GM11168 (cell line): Measurements from ENCODE around the gene SLC25A36.
"Not testable (repeated sequence)": the region's sequence is repeated elsewhere in the genome, so short reads cannot be mapped to it uniquely, and the experiment has no call there.

Experiments
- in situ Hi-C: fragments of 300-500 bp; cut with MboI; formaldehyde crosslinking; loops from one replicate; pipeline ENCODE4 v1.12.0; 2022; ENCODE audit warnings: low sequenced_read_pairs; ENCODE audit not compliant: unreplicated experiment

Gene SLC25A36

GRCh38 chr3:140980663-140981062 lies 39.0 kb downstream of the SLC25A36 start:
- in situ Hi-C loops, result loop anchor here (5.0 kb wide), 1 partner anchor 83 kb away; no protein-coding TSS in a partner anchor

- in situ Hi-C loops, result not testable (repeated sequence)
Measured at GRCh38 chr3:140987792-140988191, 46.2 kb downstream of the SLC25A36 start.

- in situ Hi-C loops, result no loop called here
Measured at GRCh38 chr3:140994316-140994715, 52.7 kb downstream of the SLC25A36 start.

- in situ Hi-C loops, result not testable (repeated sequence)
Measured at GRCh38 chr3:140994861-140995260, 53.2 kb downstream of the SLC25A36 start.

GRCh38 chr3:140995881-140996280 lies 54.2 kb downstream of the SLC25A36 start:
- in situ Hi-C loops, result no loop called here

GRCh38 chr3:141000027-141000663 lies 58.5 kb downstream of the SLC25A36 start:
- in situ Hi-C loops, result loop anchor here (10.0 kb wide), 1 partner anchor 185 kb away; no protein-coding TSS in a partner anchor

- in situ Hi-C loops, result loop anchor here (10.0 kb wide), 1 partner anchor 184 kb away; no protein-coding TSS in a partner anchor
Measured at GRCh38 chr3:141000686-141001085, 59.0 kb downstream of the SLC25A36 start.

- in situ Hi-C loops, result loop anchor here (10.0 kb wide), 1 partner anchor 178 kb away; no protein-coding TSS in a partner anchor
Measured at GRCh38 chr3:141006344-141006743, 64.7 kb downstream of the SLC25A36 start.

- in situ Hi-C loops, result loop anchor here (10.0 kb wide), 1 partner anchor 175 kb away; no protein-coding TSS in a partner anchor
Measured at GRCh38 chr3:141009496-141009895, 67.9 kb downstream of the SLC25A36 start.

GRCh38 chr3:141011232-141011996 lies 69.8 kb downstream of the SLC25A36 start:
- in situ Hi-C loops, result no loop called here

- in situ Hi-C loops, result no loop called here
Measured at GRCh38 chr3:141011997-141012262, 70.3 kb downstream of the SLC25A36 start.

GRCh38 chr3:141012571-141012970 lies 70.9 kb downstream of the SLC25A36 start:
- in situ Hi-C loops, result no loop called here

- in situ Hi-C loops, result no loop called here
Measured at GRCh38 chr3:141015481-141015880, 73.8 kb downstream of the SLC25A36 start.

- in situ Hi-C loops, result not testable (repeated sequence)
Measured at GRCh38 chr3:141017366-141018322, 76.0 kb downstream of the SLC25A36 start.

- in situ Hi-C loops, result no loop called here
Measured at GRCh38 chr3:141019244-141019643, 77.6 kb downstream of the SLC25A36 start.

GRCh38 chr3:141020143-141020830 lies 78.7 kb downstream of the SLC25A36 start:
- in situ Hi-C loops, result no loop called here

- in situ Hi-C loops, result no loop called here
Measured at GRCh38 chr3:141021261-141021660, 79.6 kb downstream of the SLC25A36 start.
